IMR-90 (cell line): ENCODE results near the gene SAMM50. TPM values are rescaled to one million over a fixed set of nuclear protein-coding genes. Genes with fewer than 3 reads are reported as not detected.

Experiments used
- ATAC-seq: fragments of 200-7000 bp; cut with Tn5 transposase; 2 replicates; pipeline ENCODE4 v1.9.1; 2020; ENCODE audit warnings: low read depth, mild to moderate bottlenecking, moderate library complexity
- BruUV-seq: library from RNA; stranded (reverse); fragments of 400-500 nt; replicated peaks from 2 replicates; lab custom pipeline; 2021; lab: Mats Ljungman, UMichigan
- CTCF ChIA-PET: fragments of 300-600 bp; formaldehyde crosslinking; extraction: SDS; loops from one replicate; lab custom pipeline; 2021; ENCODE audit warnings: antibody characterized with exemption; lab: Yijun Ruan, JAX
- POLR2A ChIA-PET: fragments of 300-600 bp; sonication (Branson Sonifier 250); formaldehyde crosslinking; loops from one replicate; lab custom pipeline; 2022; ENCODE audit warnings: antibody characterized with exemption; ENCODE audit not compliant: unreplicated experiment; lab: Charles Lee
- DNase-seq: peaks from one replicate; pipeline ENCODE4 v3.0.0; 2013
- H2AFZ ChIP-seq: replicated peaks from 2 replicates; pipeline ENCODE3; 2013; ENCODE audit warnings: low read length, mild to moderate bottlenecking; ENCODE audit not compliant: poor library complexity
- H2AK5ac ChIP-seq: 2 replicates; pipeline ENCODE4 v1.6.1; 2013; ENCODE audit warnings: low read depth, low read length, inconsistent platforms
- H2AK9ac ChIP-seq: replicated peaks from 2 replicates; pipeline ENCODE3; 2013; ENCODE audit warnings: mild to moderate bottlenecking, low read depth, low read length, moderate library complexity; ENCODE audit not compliant: poor library complexity
- H2BK120ac ChIP-seq: 2 replicates; pipeline ENCODE4 v1.6.1; 2013; ENCODE audit warnings: low read depth, low read length, inconsistent platforms
- H2BK15ac ChIP-seq: 3 replicates; pipeline ENCODE4 v1.6.1; 2013; ENCODE audit warnings: low read depth, low read length, inconsistent platforms
- H2BK20ac ChIP-seq: 2 replicates; pipeline ENCODE4 v1.6.1; 2013; ENCODE audit warnings: low read depth, mild to moderate bottlenecking, inconsistent platforms, low read length, moderate library complexity
- H2BK5ac ChIP-seq: 2 replicates; pipeline ENCODE4 v1.6.1; 2013; ENCODE audit warnings: mild to moderate bottlenecking, low read depth, low read length, inconsistent platforms; ENCODE audit not compliant: poor library complexity, severe bottlenecking
- H3K14ac ChIP-seq: replicated peaks from 2 replicates; pipeline ENCODE4 v1.6.1; 2013; ENCODE audit warnings: low read depth, low read length, inconsistent platforms
- H3K18ac ChIP-seq: 2 replicates; pipeline ENCODE4 v1.6.1; 2013; ENCODE audit warnings: low read depth, low read length, control low read depth
- H3K23ac ChIP-seq: 2 replicates; pipeline ENCODE4 v1.6.1; 2013; ENCODE audit warnings: low read depth, low read length, inconsistent platforms
- H3K27ac ChIP-seq: 2 replicates; pipeline ENCODE4 v1.5.1; 2013; ENCODE audit warnings: mild to moderate bottlenecking, control low read depth, low read length; ENCODE audit not compliant: insufficient read depth
- H3K27me3 ChIP-seq: 2 replicates; pipeline ENCODE4 v1.6.1; 2013; ENCODE audit warnings: low read length; ENCODE audit not compliant: control insufficient read depth, insufficient read depth
- H3K36me3 ChIP-seq: 2 replicates; pipeline ENCODE4 v1.6.1; 2013; ENCODE audit warnings: low read length, mixed read lengths; ENCODE audit not compliant: control insufficient read depth, insufficient read depth
- H3K4ac ChIP-seq: 2 replicates; pipeline ENCODE4 v1.6.1; 2013; ENCODE audit warnings: low read depth, low read length, inconsistent platforms
- H3K4me1 ChIP-seq: 2 replicates; pipeline ENCODE4 v1.6.1; 2013; ENCODE audit warnings: low read length, mixed read lengths; ENCODE audit not compliant: control insufficient read depth, insufficient read depth
- H3K4me2 ChIP-seq: 2 replicates; pipeline ENCODE4 v1.6.1; 2013; ENCODE audit warnings: low read depth, mild to moderate bottlenecking, control low read depth, low read length, moderate library complexity
- H3K4me3 ChIP-seq: 2 replicates; pipeline ENCODE4 v1.5.1; 2013; ENCODE audit warnings: low read depth, mild to moderate bottlenecking, control low read depth, low read length, moderate library complexity; ENCODE audit not compliant: insufficient read depth
- H3K56ac ChIP-seq: 2 replicates; pipeline ENCODE4 v1.6.1; 2013; ENCODE audit warnings: low read length, inconsistent platforms; ENCODE audit not compliant: insufficient read depth; ENCODE audit errors: extremely low read depth
- H3K79me1 ChIP-seq, 2 experiments: 2 replicates each; pipeline ENCODE4 v1.6.1; 2013; ENCODE audit warnings: low read length in 2 of 2, inconsistent platforms in 1 of 2, low read depth in 1 of 2
- H3K9ac ChIP-seq: 2 replicates; pipeline ENCODE4 v1.6.1; 2013; ENCODE audit warnings: low read depth, low read length, control low read depth
- H3K9me1 ChIP-seq: 2 replicates; pipeline ENCODE4 v1.6.1; 2013; ENCODE audit warnings: low read length, inconsistent platforms; ENCODE audit not compliant: insufficient read depth
- H3K9me3 ChIP-seq: 2 replicates; pipeline ENCODE4 v1.6.1; 2013; ENCODE audit warnings: low read length; ENCODE audit not compliant: control insufficient read depth, insufficient read depth
- H4K20me1 ChIP-seq: 2 replicates; pipeline ENCODE4 v1.6.1; 2013; ENCODE audit warnings: low read length, inconsistent platforms; ENCODE audit not compliant: insufficient read depth
- H4K5ac ChIP-seq: 2 replicates; pipeline ENCODE4 v1.6.1; 2013; ENCODE audit warnings: mild to moderate bottlenecking, low read depth, low read length, control low read depth
- H4K8ac ChIP-seq, 2 experiments: 2 replicates each; pipeline ENCODE4 v1.6.1; 2013; ENCODE audit warnings: low read depth in 2 of 2, low read length in 2 of 2, control low read depth in 1 of 2, inconsistent platforms in 1 of 2
- H4K91ac ChIP-seq: 2 replicates; pipeline ENCODE4 v1.6.1; 2013; ENCODE audit warnings: low read depth, low read length, inconsistent platforms; ENCODE audit not compliant: insufficient read depth
- BHLHE40 ChIP-seq: fragments of 150-350 bp; IDR thresholded peaks from 2 replicates; pipeline ENCODE4 v1.6.1; 2016; ENCODE audit warnings: mild to moderate bottlenecking, low read depth, low read length
- CTCF ChIP-seq: conservative IDR thresholded peaks from 2 replicates; pipeline ENCODE4 v1.5.1; 2012; ENCODE audit warnings: mild to moderate bottlenecking, low read depth, low read length, improper control_type of control experiment
- RAD21 ChIP-seq: IDR thresholded peaks from 2 replicates; pipeline ENCODE4 v1.6.1; 2012; ENCODE audit warnings: low read length, improper control_type of control experiment
- WGBS, 2 experiments: methylation state at CpG; one replicate each; pipeline versions ENCODE4 v1.1.5 to v1.1.7; 2013; ENCODE audit warnings: missing lambda C conversion rate in 2 of 2; ENCODE audit not compliant: insufficient read length in 1 of 2; ENCODE audit errors: extremely low coverage in 2 of 2; 5-methylcytosine and 5-hydroxymethylcytosine counted together
- dilution Hi-C: fragments of 300-500 bp; cut with HindIII; formaldehyde crosslinking; loops from one replicate; pipeline ENCODE4 v1.14.3; 2018; ENCODE audit warnings: low sequenced_read_pairs; ENCODE audit not compliant: unreplicated experiment
- in situ Hi-C: fragments of 300-500 bp; cut with MboI; formaldehyde crosslinking; loops from 3 replicates; pipeline ENCODE4 v1.14.3; 2019; ENCODE audit warnings: low sequenced_read_pairs, inconsistent platforms, mixed read lengths
- intact Hi-C: fragments of 100-400 bp; cut with micrococcal nuclease; formaldehyde crosslinking; loops from 2 replicates; pipeline ENCODE4 v1.10.0; 2022
- polyA plus RNA-seq, 3 experiments: library from polyadenylated mRNA; depleted of rRNA; stranded (reverse); fragments of >200 nt; gene quantifications; 2 replicates each; pipeline ENCODE4 v1.2.3, GENCODE V29; 2012; ENCODE audit warnings: low replicate concordance in 1 of 3
- total RNA-seq: library from RNA; depleted of rRNA; stranded (reverse); fragments of >200 nt; gene quantifications from 2 replicates; pipeline ENCODE4 v1.2.3, GENCODE V29; 2012

Gene SAMM50
- total and polyA plus RNA-seq, 2 of the 4 experiments (the other 2 are of a cell fraction): 40.6 to 43.7 TPM

GRCh38 chr22:44003405-44004103 is 48.3 kb downstream of the SAMM50 start:
- H3K4me2 ChIP-seq: no peak overlapping the region
- POLR2A ChIA-PET: no interaction called here
- CTCF ChIA-PET: interaction anchor here (1.1 kb wide), 1 partner anchor 622 kb away, joined by 3 read pairs; no protein-coding TSS in a partner anchor
- WGBS, 2 experiments: 40% methylated on average over 1 of the region's 7 CpGs; no CpG with 5 or more reads in 1 of the 2 experiments
- in situ Hi-C loops (no loop called here), intact Hi-C loops (no loop called here), dilution Hi-C loops (no loop called here)
- H3K9me3 ChIP-seq: peaks cover 7% of the 10 kb centered on the region
- no peak overlapping the region for H4K8ac ChIP-seq
- H2AK9ac ChIP-seq: no peak overlapping the region
- H2AFZ ChIP-seq: peak overlapping the region; percentile 14
- no peaks in the 10 kb centered on the region for H3K79me1 ChIP-seq
- no TSS peak for BruUV-seq
- peaks cover 9% of the 10 kb centered on the region; the same call in 1 of the 2 replicates for H3K36me3 ChIP-seq
- H3K14ac ChIP-seq: no peak overlapping the region
- H3K4me3 ChIP-seq: no peak overlapping the region
- no peak overlapping the region for H2BK120ac ChIP-seq
- TF ChIP-seq RAD21: peak; percentile 34
- TF ChIP-seq BHLHE40: no peak
- 0 out of 2 replicates have a peak, but pooled peaks have one; percentile 17 for TF ChIP-seq CTCF
- H3K27ac ChIP-seq: no peak overlapping the region
- no peak overlapping the region for H4K91ac ChIP-seq
- H4K5ac ChIP-seq: no peak overlapping the region
- no peak overlapping the region for H3K23ac ChIP-seq
- no peak overlapping the region for H3K56ac ChIP-seq
- no peak overlapping the region for H3K4ac ChIP-seq
- no peak overlapping the region for H2BK20ac ChIP-seq
- H3K4me1 ChIP-seq: no peaks in the 10 kb centered on the region
- H4K20me1 ChIP-seq: no peaks in the 10 kb centered on the region
- no peak overlapping the region for H2BK15ac ChIP-seq
- H3K9ac ChIP-seq: no peak overlapping the region
- ATAC-seq: no peak
- DNase-seq: no peak
- no peaks in the 10 kb centered on the region for H3K27me3 ChIP-seq
- H2AK5ac ChIP-seq: no peak overlapping the region
- no peak overlapping the region for H3K18ac ChIP-seq
- no peak overlapping the region for H2BK5ac ChIP-seq
- peaks cover 3% of the 10 kb centered on the region; the same call in 1 of the 2 replicates for H3K9me1 ChIP-seq
